VCaP (cell line): Measurements from ENCODE around the gene AGTR1.

ENCODE experiments used
- H3K27ac ChIP-seq: fragments of 450-650 bp; 2 replicates; pipeline ENCODE4 v1.5.1; 2017
- CTCF ChIP-seq: fragments of 450-650 bp; conservative IDR thresholded peaks from 2 replicates; pipeline ENCODE4 v1.5.1; 2017; ENCODE audit warnings: mild to moderate bottlenecking, moderate library complexity

Gene AGTR1

GRCh38 chr3:148697306-148698189 lies at the start of gene AGTR1:
AGTR1 (plus strand) TSS chr3:148697903; CDS start chr3:148741036, 43,133 bp downstream.
- peak within 1 kb of the TSS; percentile 40; the same call in 1 of the 2 replicates for H3K27ac ChIP-seq
- TF ChIP-seq CTCF = no peak

- no peak for TF ChIP-seq CTCF
Observed at GRCh38 chr3:148648685-148649352, 48.9 kb upstream of the AGTR1 start.

GRCh38 chr3:148651549-148651948 lies 46.2 kb upstream of the AGTR1 start:
- no peak for TF ChIP-seq CTCF

More at GRCh38 chr3:148648685-148649352, 48.9 kb upstream of the AGTR1 start:
- H3K27ac ChIP-seq = no peak overlapping the region

GRCh38 chr3:148654433-148654832 lies 43.3 kb upstream of the AGTR1 start:
- H3K27ac ChIP-seq = no peak overlapping the region
- no peak for TF ChIP-seq CTCF

More at GRCh38 chr3:148651549-148651948, 46.2 kb upstream of the AGTR1 start:
- H3K27ac ChIP-seq = no peak overlapping the region

GRCh38 chr3:148657470-148657869 lies 40.2 kb upstream of the AGTR1 start:
- no peak for TF ChIP-seq CTCF
- H3K27ac ChIP-seq = no peak overlapping the region

- TF ChIP-seq CTCF = no peak
- no peak overlapping the region for H3K27ac ChIP-seq
Observed at GRCh38 chr3:148659512-148659911, 38.2 kb upstream of the AGTR1 start.

GRCh38 chr3:148680289-148680688 lies 17.4 kb upstream of the AGTR1 start:
- no peak for TF ChIP-seq CTCF
- peak overlapping the region; percentile 29 for H3K27ac ChIP-seq
